ENCODE results near the gene KCNIP3.

Gene KCNIP3

GRCh38 chr2:95306336-95306895 is 9.3 kb downstream of the KCNIP3 start:
- DNase-seq = no peak
- H3K4me2 ChIP-seq (ENCODE audit: low read length, poor library complexity, severe bottlenecking) = no peak overlapping the region
- no peak overlapping the region for H2BK15ac ChIP-seq (ENCODE audit: low read depth, poor library complexity, severe bottlenecking)
- no peak overlapping the region for H3K27ac ChIP-seq (ENCODE audit: low read length, poor library complexity, severe bottlenecking)
- H3K18ac ChIP-seq (ENCODE audit: low read depth in 1 of 2, low read length in 2 of 2) = no peak overlapping the region
- H2AFZ ChIP-seq (ENCODE audit: low read depth, low read length) = no peak overlapping the region
- no peak overlapping the region for H4K8ac ChIP-seq (ENCODE audit: low read length)
- H3K79me1 ChIP-seq (replicated peaks; ENCODE audit: low read length, poor library complexity, severe bottlenecking) = no peaks in the 10 kb centered on the region
- no peak overlapping the region for H2BK5ac ChIP-seq (ENCODE audit: low read depth, low read length, poor library complexity, severe bottlenecking)
- H2AK5ac ChIP-seq (ENCODE audit: low read length, severe bottlenecking) = peak overlapping the region; percentile 40
- H2BK120ac ChIP-seq (ENCODE audit: low read depth, low read length) = no peak overlapping the region
- H2BK12ac ChIP-seq (ENCODE audit: low read length in 2 of 2) = no peak overlapping the region
- no peak overlapping the region for H3K14ac ChIP-seq (ENCODE audit: low read length in 2 of 2)
- peaks cover 45% of the 10 kb centered on the region for H3K4me1 ChIP-seq (ENCODE audit: control insufficient read depth, insufficient read depth, low read depth, low read length)
- no peak overlapping the region for H3K4me3 ChIP-seq (ENCODE audit: insufficient read depth in 1 of 2, low read depth in 1 of 2, low read length in 2 of 2)
- no peaks in the 10 kb centered on the region for H3K9me3 ChIP-seq (ENCODE audit: control insufficient read depth, low read length)
- 80% methylated on average over 10 of the region's 10 CpGs for WGBS
- peaks cover 0 to 67% of the 10 kb centered on the region in 2 experiments for H3K27me3 ChIP-seq (ENCODE audit: control insufficient read depth in 1 of 2, insufficient read depth in 1 of 2, low read length in 2 of 2)
- H3K23ac ChIP-seq (ENCODE audit: low read length in 2 of 2) = no peak overlapping the region
- H3K36me3 ChIP-seq (ENCODE audit: control insufficient read depth in 1 of 2, insufficient read depth in 2 of 2, low read depth in 1 of 2, low read length in 2 of 2) = peaks cover 0 to 7% of the 10 kb centered on the region in 2 experiments
- H3K9ac ChIP-seq (ENCODE audit: low read length) = no peak overlapping the region
- H3K4ac ChIP-seq (ENCODE audit: low read depth in 1 of 2, low read length in 2 of 2) = no peak overlapping the region
- no peak overlapping the region for H4K91ac ChIP-seq (ENCODE audit: low read length)

- Histone ChIP-seq H4K91ac (ENCODE audit: low read length) (no peak overlapping the region), H2AK5ac (ENCODE audit: low read length, severe bottlenecking) (no peak overlapping the region), H3K27ac (ENCODE audit: low read length, poor library complexity, severe bottlenecking) (no peak overlapping the region), H3K79me1 (replicated peaks; ENCODE audit: low read length, poor library complexity, severe bottlenecking) (no peaks in the 10 kb centered on the region), H3K9ac (ENCODE audit: low read length) (no peak overlapping the region), H3K36me3 (ENCODE audit: control insufficient read depth in 1 of 2, insufficient read depth in 2 of 2, low read depth in 1 of 2, low read length in 2 of 2) (peaks cover 0 to 7% of the 10 kb centered on the region in 2 experiments), H2BK15ac (ENCODE audit: low read depth, poor library complexity, severe bottlenecking) (no peak overlapping the region), H2BK12ac (ENCODE audit: low read length in 2 of 2) (no peak overlapping the region), H2BK120ac (ENCODE audit: low read depth, low read length) (no peak overlapping the region), H4K8ac (ENCODE audit: low read length) (no peak overlapping the region), H3K4me3 (ENCODE audit: insufficient read depth in 1 of 2, low read depth in 1 of 2, low read length in 2 of 2) (no peak overlapping the region), H3K4me1 (ENCODE audit: control insufficient read depth, insufficient read depth, low read depth, low read length) (peaks cover 41% of the 10 kb centered on the region), H3K9me3 (ENCODE audit: control insufficient read depth, low read length) (no peaks in the 10 kb centered on the region), H3K27me3 (ENCODE audit: control insufficient read depth in 1 of 2, insufficient read depth in 1 of 2, low read length in 2 of 2) (peaks cover 0 to 67% of the 10 kb centered on the region in 2 experiments), H2BK5ac (ENCODE audit: low read depth, low read length, poor library complexity, severe bottlenecking) (no peak overlapping the region), H3K4ac (ENCODE audit: low read depth in 1 of 2, low read length in 2 of 2) (no peak overlapping the region), H3K18ac (ENCODE audit: low read depth in 1 of 2, low read length in 2 of 2) (no peak overlapping the region), H3K14ac (ENCODE audit: low read length in 2 of 2) (no peak overlapping the region), H2AFZ (ENCODE audit: low read depth, low read length) (no peak overlapping the region), H3K23ac (ENCODE audit: low read length in 2 of 2) (no peak overlapping the region), H3K4me2 (ENCODE audit: low read length, poor library complexity, severe bottlenecking) (no peak overlapping the region)
- DNase-seq = no peak
- 66% methylated on average over 5 of the region's 5 CpGs for WGBS
Measured at GRCh38 chr2:95307036-95307435, 9.9 kb downstream of the KCNIP3 start.

GRCh38 chr2:95307878-95308277 is 10.7 kb downstream of the KCNIP3 start:
- H3K14ac ChIP-seq (ENCODE audit: low read length in 2 of 2) = no peak overlapping the region
- H3K23ac ChIP-seq (ENCODE audit: low read length in 2 of 2) = no peak overlapping the region
- H3K18ac ChIP-seq (ENCODE audit: low read depth in 1 of 2, low read length in 2 of 2) = no peak overlapping the region
- no peak overlapping the region for H4K8ac ChIP-seq (ENCODE audit: low read length)
- H3K4me3 ChIP-seq (ENCODE audit: insufficient read depth in 1 of 2, low read depth in 1 of 2, low read length in 2 of 2) = no peak overlapping the region
- no peak overlapping the region for H3K4ac ChIP-seq (ENCODE audit: low read depth in 1 of 2, low read length in 2 of 2)
- no peak overlapping the region for H4K91ac ChIP-seq (ENCODE audit: low read length)
- no peaks in the 10 kb centered on the region for H3K9me3 ChIP-seq (ENCODE audit: control insufficient read depth, low read length)
- no peak overlapping the region for H3K4me2 ChIP-seq (ENCODE audit: low read length, poor library complexity, severe bottlenecking)
- 86% methylated on average over 7 of the region's 8 CpGs for WGBS
- H2BK5ac ChIP-seq (ENCODE audit: low read depth, low read length, poor library complexity, severe bottlenecking) = no peak overlapping the region
- H2BK12ac ChIP-seq (ENCODE audit: low read length in 2 of 2) = no peak overlapping the region
- peaks cover 41% of the 10 kb centered on the region for H3K4me1 ChIP-seq (ENCODE audit: control insufficient read depth, insufficient read depth, low read depth, low read length)
- no peak overlapping the region for H2AK5ac ChIP-seq (ENCODE audit: low read length, severe bottlenecking)
- H2AFZ ChIP-seq (ENCODE audit: low read depth, low read length) = no peak overlapping the region
- DNase-seq = no peak
- no peaks in the 10 kb centered on the region for H3K79me1 ChIP-seq (replicated peaks; ENCODE audit: low read length, poor library complexity, severe bottlenecking)
- no peak overlapping the region for H2BK15ac ChIP-seq (ENCODE audit: low read depth, poor library complexity, severe bottlenecking)
- H3K9ac ChIP-seq (ENCODE audit: low read length) = no peak overlapping the region
- H3K36me3 ChIP-seq (ENCODE audit: control insufficient read depth in 1 of 2, insufficient read depth in 2 of 2, low read depth in 1 of 2, low read length in 2 of 2) = peaks cover 0 to 6% of the 10 kb centered on the region in 2 experiments
- no peak overlapping the region for H3K27ac ChIP-seq (ENCODE audit: low read length, poor library complexity, severe bottlenecking)
- H3K27me3 ChIP-seq (ENCODE audit: control insufficient read depth in 1 of 2, insufficient read depth in 1 of 2, low read length in 2 of 2) = peaks cover 0 to 67% of the 10 kb centered on the region in 2 experiments
- no peak overlapping the region for H2BK120ac ChIP-seq (ENCODE audit: low read depth, low read length)

DNA sequence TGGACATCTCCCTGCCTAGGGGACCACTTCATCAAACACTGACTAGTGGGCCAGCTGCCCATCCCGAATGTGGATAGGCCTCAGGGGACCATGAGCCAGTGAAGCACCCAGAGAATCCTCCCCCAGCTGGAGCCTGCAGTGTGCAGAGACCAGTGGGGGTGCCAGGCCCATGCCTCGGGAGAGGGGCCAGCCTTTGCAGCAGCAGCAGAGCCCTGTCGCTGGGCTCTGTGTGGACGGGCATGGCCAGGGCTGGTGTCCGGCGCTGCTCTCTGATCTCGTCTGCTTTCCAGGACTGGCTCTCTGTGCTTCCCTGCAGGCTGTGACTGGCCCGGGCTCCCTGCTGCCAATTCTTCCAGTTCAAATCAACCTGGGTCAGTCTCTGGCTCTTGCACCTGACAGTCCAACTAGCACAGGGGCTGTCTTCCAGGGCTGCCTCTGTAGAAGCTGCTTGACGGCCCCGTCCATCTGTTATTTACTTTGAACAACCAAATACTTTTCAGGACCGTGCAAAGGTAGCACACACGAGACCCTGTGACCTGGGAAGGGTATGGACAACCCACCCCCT is 11.4 kb downstream of the KCNIP3 start:
- Histone ChIP-seq H3K4me2 (ENCODE audit: low read length, poor library complexity, severe bottlenecking) (no peak overlapping the region), H3K23ac (ENCODE audit: low read length in 2 of 2) (no peak overlapping the region)
- 86% methylated on average over 12 of the region's 12 CpGs for WGBS

More for the DNA sequence above, 11.4 kb downstream of the KCNIP3 start:
- H2BK15ac ChIP-seq (ENCODE audit: low read depth, poor library complexity, severe bottlenecking) = no peak overlapping the region
- H3K27ac ChIP-seq (ENCODE audit: low read length, poor library complexity, severe bottlenecking) = no peak overlapping the region
- H3K4ac ChIP-seq (ENCODE audit: low read depth in 1 of 2, low read length in 2 of 2) = no peak overlapping the region
- no peak overlapping the region for H2BK12ac ChIP-seq (ENCODE audit: low read length in 2 of 2)
- H2BK5ac ChIP-seq (ENCODE audit: low read depth, low read length, poor library complexity, severe bottlenecking) = no peak overlapping the region
- H3K27me3 ChIP-seq (ENCODE audit: control insufficient read depth in 1 of 2, insufficient read depth in 1 of 2, low read length in 2 of 2) = peaks cover 0 to 64% of the 10 kb centered on the region in 2 experiments
- no peak overlapping the region for H2BK120ac ChIP-seq (ENCODE audit: low read depth, low read length)
- H3K9ac ChIP-seq (ENCODE audit: low read length) = no peak overlapping the region
- no peak overlapping the region for H4K91ac ChIP-seq (ENCODE audit: low read length)
- H3K79me1 ChIP-seq (replicated peaks; ENCODE audit: low read length, poor library complexity, severe bottlenecking) = no peaks in the 10 kb centered on the region
- no peak overlapping the region for H4K8ac ChIP-seq (ENCODE audit: low read length)
- H3K18ac ChIP-seq (ENCODE audit: low read depth in 1 of 2, low read length in 2 of 2) = no peak overlapping the region
- H2AFZ ChIP-seq (ENCODE audit: low read depth, low read length) = no peak overlapping the region
- no peak overlapping the region for H3K4me3 ChIP-seq (ENCODE audit: insufficient read depth in 1 of 2, low read depth in 1 of 2, low read length in 2 of 2)
- H3K14ac ChIP-seq (ENCODE audit: low read length in 2 of 2) = no peak overlapping the region
- no peaks in the 10 kb centered on the region for H3K36me3 ChIP-seq (ENCODE audit: control insufficient read depth in 1 of 2, insufficient read depth in 2 of 2, low read depth in 1 of 2, low read length in 2 of 2)
- H2AK5ac ChIP-seq (ENCODE audit: low read length, severe bottlenecking) = no peak overlapping the region
- no peaks in the 10 kb centered on the region for H3K9me3 ChIP-seq (ENCODE audit: control insufficient read depth, low read length)
- DNase-seq = no peak
- peaks cover 40% of the 10 kb centered on the region for H3K4me1 ChIP-seq (ENCODE audit: control insufficient read depth, insufficient read depth, low read depth, low read length)
